ENCODE results near the gene MARVELD1. TPM values are rescaled to one million over a fixed set of nuclear protein-coding genes. Genes with fewer than 3 reads are reported as not detected.
"Not testable (repeated sequence)": the region's sequence is repeated elsewhere in the genome, so short reads cannot be mapped to it uniquely, and the experiment has no call there.

MARVELD1 gene
- total RNA-seq, 1 donor from 2014 or later = 6.5 TPM

DNA sequence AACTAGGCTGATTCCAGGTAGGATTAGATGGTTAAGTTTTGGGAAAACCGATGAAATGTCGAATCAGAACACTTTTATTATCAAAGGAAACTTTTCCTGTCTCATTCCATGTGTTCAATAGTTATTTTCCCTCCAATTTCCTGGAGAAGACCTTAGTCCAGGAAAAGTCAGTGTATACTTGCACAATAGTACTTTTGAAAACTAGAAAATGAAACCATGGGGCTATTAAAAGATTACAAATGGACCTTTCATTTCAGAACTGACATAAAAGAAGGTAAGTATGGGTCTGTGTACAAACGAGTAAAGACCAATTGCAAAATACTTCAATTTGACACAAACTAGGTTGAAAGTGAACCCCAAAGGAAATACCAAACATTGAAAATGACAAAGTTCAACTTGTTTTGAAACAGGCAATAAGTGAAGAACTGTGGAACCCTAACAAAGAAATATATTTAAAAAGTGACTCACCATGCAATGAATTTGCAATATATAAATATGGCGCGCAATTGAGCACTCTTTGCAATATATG, 28.6 kb upstream of the MARVELD1 start:
- H3K36me3 Mint-ChIP-seq (ENCODE audit: low read depth) = no peaks in the 10 kb centered on the region
- no peaks in the 10 kb centered on the region for H3K9me3 Mint-ChIP-seq
- no peak overlapping the region for H3K27ac Mint-ChIP-seq
- H3K4me1 Mint-ChIP-seq (ENCODE audit: low read depth) = peaks cover 17% of the 10 kb centered on the region
- no peak overlapping the region for H3K4me3 Mint-ChIP-seq (ENCODE audit: low read depth)
- intact Hi-C loops (cut with micrococcal nuclease) = loop anchor here (5.0 kb wide), 1 partner anchor 43 kb away; the partner anchor contains the start of gene PI4K2A
- DNase-seq (ENCODE audit: low spot score) = no peak
- no peaks in the 10 kb centered on the region for H3K27me3 Mint-ChIP-seq (ENCODE audit: low read depth)

DNA sequence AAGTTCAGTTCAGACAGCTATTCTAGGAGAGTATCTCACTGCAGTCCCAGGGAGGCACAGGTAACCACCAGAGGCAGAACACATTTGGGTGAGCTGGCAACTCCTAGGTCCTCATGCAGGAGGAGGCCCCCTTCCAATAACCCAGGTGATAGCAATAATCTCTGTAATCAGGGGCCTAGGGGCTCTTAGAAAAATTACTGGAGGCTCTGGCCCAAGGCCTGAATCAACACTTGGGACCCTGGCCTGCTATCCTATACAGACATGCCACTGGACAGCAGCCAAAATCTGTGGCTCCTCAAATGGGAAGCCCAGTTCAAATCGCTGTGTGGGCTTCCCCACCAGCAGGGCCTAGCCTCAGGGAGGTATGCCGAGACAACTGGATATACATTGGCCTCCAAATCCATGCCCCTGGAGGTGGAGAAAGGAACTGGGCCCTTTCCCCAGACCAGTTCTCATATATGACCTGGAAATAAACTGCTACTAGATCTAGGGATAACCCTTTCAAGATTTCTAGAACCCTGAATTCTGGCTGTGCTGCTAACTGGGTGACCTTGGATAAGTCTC, 28.1 kb upstream of the MARVELD1 start:
- no peaks in the 10 kb centered on the region for H3K27me3 Mint-ChIP-seq (ENCODE audit: low read depth)
- peaks cover 17% of the 10 kb centered on the region for H3K4me1 Mint-ChIP-seq (ENCODE audit: low read depth)
- no peak overlapping the region for H3K27ac Mint-ChIP-seq
- no peaks in the 10 kb centered on the region for H3K36me3 Mint-ChIP-seq (ENCODE audit: low read depth)
- DNase-seq (ENCODE audit: low spot score) = no peak
- H3K9me3 Mint-ChIP-seq = no peaks in the 10 kb centered on the region
- intact Hi-C loops (cut with micrococcal nuclease) = loop anchor here (5.0 kb wide), 1 partner anchor 43 kb away; the partner anchor contains the start of gene PI4K2A
- no peak overlapping the region for H3K4me3 Mint-ChIP-seq (ENCODE audit: low read depth)

DNA sequence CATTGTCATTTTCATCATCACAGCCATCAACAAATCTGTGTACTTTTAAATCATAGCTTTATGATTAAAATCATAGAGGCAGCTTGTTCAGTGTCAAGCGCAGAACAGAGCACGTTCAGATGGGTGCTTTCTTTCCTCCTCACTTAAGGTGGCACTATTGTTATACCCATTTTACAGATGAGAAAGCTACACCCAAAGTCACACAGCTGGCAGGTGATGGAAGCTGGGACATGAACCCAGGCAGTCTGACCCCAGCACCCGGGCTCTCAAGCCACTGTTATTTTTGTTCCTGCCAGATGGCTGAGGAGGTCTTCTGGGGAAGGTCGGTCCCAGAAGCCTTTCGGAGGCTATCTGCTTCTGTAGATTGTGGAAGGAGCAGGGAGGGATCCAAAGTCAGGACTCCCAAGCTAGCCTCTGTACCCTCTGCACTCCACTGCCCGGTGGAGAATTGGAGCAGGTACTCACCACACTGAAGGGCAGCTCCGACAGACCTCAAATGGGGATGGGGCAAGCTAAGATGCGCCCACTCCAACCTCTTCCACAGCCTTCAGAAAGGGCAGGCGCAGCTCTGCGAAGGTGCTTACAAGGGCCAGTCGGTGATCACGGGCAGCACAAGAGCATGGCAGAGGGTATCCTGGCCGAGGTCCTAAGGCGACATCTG, 27.1 kb upstream of the MARVELD1 start:
- peak overlapping the region; percentile 75 for H3K4me3 Mint-ChIP-seq (ENCODE audit: low read depth)
- intact Hi-C loops (cut with micrococcal nuclease) = loop anchor here (5.0 kb wide), 1 partner anchor 44 kb away; the partner anchor contains the start of gene PI4K2A
- no peaks in the 10 kb centered on the region for H3K9me3 Mint-ChIP-seq
- peaks cover 17% of the 10 kb centered on the region for H3K4me1 Mint-ChIP-seq (ENCODE audit: low read depth)
- no peak for DNase-seq (ENCODE audit: low spot score)
- H3K27ac Mint-ChIP-seq = no peak overlapping the region
- no peaks in the 10 kb centered on the region for H3K27me3 Mint-ChIP-seq (ENCODE audit: low read depth)
- no peaks in the 10 kb centered on the region for H3K36me3 Mint-ChIP-seq (ENCODE audit: low read depth)

DNA sequence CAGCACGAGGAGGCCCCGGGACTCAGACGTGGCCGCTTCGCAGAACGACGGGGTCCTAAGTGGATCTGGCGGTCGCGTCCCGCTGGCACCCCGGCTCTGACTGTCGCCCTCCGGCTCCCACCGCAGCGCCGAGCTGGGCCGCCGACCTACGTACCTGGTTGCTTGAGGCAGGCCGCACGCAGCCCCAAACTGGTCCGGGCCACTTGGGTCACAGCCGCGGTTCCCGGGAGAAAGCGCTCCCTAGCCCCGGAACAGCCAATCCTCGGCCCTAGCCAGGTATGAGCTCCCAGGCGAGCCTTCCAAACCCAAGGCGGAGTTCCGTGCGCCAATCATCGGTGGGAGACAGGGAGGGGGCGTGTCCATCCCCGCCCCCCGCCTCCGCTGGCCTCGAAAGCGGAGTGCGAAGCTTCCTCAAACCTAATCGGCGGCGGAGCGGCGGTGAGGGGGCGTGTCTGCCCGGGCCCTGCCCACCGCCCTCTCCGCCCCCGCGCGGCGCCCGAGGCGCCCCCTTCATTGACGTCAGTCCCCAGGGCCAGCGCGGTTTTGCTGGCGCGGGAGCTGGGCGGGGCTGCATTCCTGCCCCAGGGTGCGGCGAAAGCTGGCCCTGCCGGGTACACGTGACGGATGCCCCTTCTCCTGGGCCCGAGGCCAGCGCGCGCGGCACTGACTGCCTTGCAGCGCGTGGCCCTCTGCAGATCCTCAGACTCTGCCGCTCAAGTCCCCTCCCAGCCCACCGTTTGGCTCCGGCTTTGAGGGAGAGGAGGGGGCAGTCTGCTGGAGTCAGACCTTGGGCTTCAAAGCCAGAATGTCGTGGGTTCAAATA, 26.4 kb upstream of the MARVELD1 start, which contains the start of gene AVPI1:
TSS of gene AVPI1 (minus strand) at position 280 of the 823 bp plus-strand sequence. CDS start 7,336 bp downstream, outside the sequence.
- peaks cover 17% of the 10 kb centered on the region for H3K4me1 Mint-ChIP-seq (ENCODE audit: low read depth)
- intact Hi-C loops (cut with micrococcal nuclease) = loop anchor here (1.0 to 5.0 kb wide), 2 partner anchors 45 to 50 kb away; partner anchors contain the start of genes PI4K2A and ZFYVE27
- peak within 1 kb of the TSS; percentile 28 for H3K27ac Mint-ChIP-seq
- no peaks in the 10 kb centered on the region for H3K9me3 Mint-ChIP-seq
- no peaks in the 10 kb centered on the region for H3K27me3 Mint-ChIP-seq (ENCODE audit: low read depth)
- peak; percentile 93 for DNase-seq (ENCODE audit: low spot score)
- no peaks in the 10 kb centered on the region for H3K36me3 Mint-ChIP-seq (ENCODE audit: low read depth)
- peak within 1 kb of the TSS; percentile 75 for H3K4me3 Mint-ChIP-seq (ENCODE audit: low read depth)

DNA sequence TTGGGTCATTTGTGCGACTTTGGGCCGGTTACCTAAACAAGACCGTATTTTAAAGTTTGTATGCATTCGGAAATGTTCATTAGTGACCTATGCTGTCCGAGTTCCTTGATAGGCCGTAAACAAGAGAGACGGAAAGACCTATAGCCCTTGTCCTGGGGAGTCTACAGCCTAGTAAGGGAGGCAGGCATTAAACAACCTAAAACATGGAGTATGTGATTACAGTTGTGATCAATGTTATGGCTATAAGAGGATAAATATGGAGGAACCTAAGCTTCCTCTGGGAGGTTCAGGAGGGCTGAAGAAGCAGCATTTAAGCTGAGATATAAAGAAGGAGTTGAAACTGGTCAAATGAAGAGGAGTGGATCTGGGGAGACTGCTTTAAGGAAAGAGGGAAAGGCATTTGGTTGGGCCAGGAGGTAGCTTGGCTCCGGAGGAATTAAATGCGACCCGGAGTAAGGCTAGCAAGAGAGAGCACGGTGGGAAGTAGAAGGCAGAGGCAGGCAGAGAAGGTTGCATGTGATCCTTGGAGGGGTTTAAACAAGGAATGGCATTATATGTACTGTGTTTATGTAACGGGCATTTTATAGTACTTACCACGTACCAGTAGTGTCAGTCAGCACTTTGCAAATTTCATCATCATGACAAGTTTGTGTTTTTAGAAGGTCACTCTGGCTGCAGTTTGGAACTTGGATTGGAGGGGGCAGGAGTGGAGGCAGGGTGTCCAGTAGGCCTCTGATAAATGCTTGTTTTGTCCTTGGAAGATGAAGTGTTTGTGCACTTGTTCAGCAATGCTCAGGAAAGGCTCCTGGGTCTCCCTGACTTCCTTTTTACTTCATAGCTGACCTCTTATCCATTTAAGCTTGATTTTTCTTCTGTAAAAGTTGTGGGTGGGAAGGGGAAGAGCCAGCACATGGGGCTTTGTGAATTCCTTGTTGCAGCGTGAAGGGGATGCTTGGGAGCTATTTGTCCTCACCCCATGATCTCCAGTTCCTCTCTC, 25.4 kb upstream of the MARVELD1 start:
- intact Hi-C loops (cut with micrococcal nuclease) = loop anchor here (1.0 to 5.0 kb wide), 2 partner anchors 46 to 49 kb away; partner anchors contain the start of genes PI4K2A and ZFYVE27
- Mint-ChIP-seq H3K27ac (peak overlapping the region; percentile 28), H3K4me3 (ENCODE audit: low read depth) (peak overlapping the region; percentile 68)

DNA sequence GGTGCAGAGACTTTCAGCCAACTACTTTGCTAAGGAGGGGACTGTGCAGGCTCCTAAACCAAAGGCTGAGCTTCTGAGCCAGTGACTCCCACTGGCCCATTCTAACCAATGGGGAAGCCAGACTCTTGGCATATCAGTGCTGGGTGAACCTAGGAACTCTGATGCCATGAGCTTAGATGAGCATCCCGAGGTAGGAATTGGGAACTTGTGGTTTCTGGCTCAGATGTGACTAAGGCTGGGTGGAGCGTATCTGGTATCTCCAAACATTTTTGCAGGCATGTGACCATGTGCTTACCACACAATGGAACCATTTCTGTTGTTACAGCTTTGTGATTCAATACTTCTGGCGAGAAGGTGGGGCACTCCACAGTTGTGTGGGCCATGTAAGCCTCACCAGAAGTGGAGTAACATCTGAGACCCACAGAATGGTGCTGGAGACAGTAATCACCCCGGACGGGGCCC, 23.9 kb upstream of the MARVELD1 start:
- DNase-seq (ENCODE audit: low spot score) = no peak
- no peaks in the 10 kb centered on the region for H3K36me3 Mint-ChIP-seq (ENCODE audit: low read depth)
- H3K4me3 Mint-ChIP-seq (ENCODE audit: low read depth) = no peak overlapping the region
- peaks cover 17% of the 10 kb centered on the region for H3K4me1 Mint-ChIP-seq (ENCODE audit: low read depth)
- H3K27me3 Mint-ChIP-seq (ENCODE audit: low read depth) = peaks cover 3% of the 10 kb centered on the region
- intact Hi-C loops (cut with micrococcal nuclease) = loop anchor here (5.0 kb wide), 1 partner anchor 47 kb away; the partner anchor contains the start of gene PI4K2A
- no peak overlapping the region for H3K27ac Mint-ChIP-seq
- no peaks in the 10 kb centered on the region for H3K9me3 Mint-ChIP-seq

More for the DNA sequence above, 25.4 kb upstream of the MARVELD1 start:
- Mint-ChIP-seq H3K27me3 (ENCODE audit: low read depth) (peaks cover 3% of the 10 kb centered on the region), H3K9me3 (no peaks in the 10 kb centered on the region), H3K4me1 (ENCODE audit: low read depth) (peaks cover 17% of the 10 kb centered on the region), H3K36me3 (ENCODE audit: low read depth) (no peaks in the 10 kb centered on the region)
- DNase-seq (ENCODE audit: low spot score) = no peak

DNA sequence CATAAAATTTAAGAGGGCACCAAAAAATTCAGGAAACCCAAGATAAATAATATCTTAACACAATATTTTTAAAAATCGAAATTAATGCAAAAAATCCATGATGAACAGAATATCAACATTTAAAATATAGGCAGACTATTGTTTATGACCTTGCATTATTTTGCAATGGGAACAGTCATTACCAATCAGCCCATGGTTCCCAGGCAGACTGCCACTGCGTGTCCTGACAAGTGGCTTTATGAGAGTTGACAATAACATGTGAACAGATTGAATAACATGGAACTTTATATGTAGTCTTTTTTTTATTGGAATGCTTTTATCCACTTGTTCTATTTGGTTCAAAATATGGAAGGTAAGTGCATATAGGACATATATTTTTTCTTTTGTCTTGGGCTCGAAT, 23.4 kb upstream of the MARVELD1 start:
- H3K27me3 Mint-ChIP-seq (ENCODE audit: low read depth) = peaks cover 3% of the 10 kb centered on the region
- H3K9me3 Mint-ChIP-seq = no peaks in the 10 kb centered on the region
- no peak overlapping the region for H3K4me3 Mint-ChIP-seq (ENCODE audit: low read depth)
- DNase-seq (ENCODE audit: low spot score) = no peak
- intact Hi-C loops (cut with micrococcal nuclease) = no loop called here
- H3K27ac Mint-ChIP-seq = no peak overlapping the region
- no peaks in the 10 kb centered on the region for H3K36me3 Mint-ChIP-seq (ENCODE audit: low read depth)
- peaks cover 15% of the 10 kb centered on the region for H3K4me1 Mint-ChIP-seq (ENCODE audit: low read depth)

DNA sequence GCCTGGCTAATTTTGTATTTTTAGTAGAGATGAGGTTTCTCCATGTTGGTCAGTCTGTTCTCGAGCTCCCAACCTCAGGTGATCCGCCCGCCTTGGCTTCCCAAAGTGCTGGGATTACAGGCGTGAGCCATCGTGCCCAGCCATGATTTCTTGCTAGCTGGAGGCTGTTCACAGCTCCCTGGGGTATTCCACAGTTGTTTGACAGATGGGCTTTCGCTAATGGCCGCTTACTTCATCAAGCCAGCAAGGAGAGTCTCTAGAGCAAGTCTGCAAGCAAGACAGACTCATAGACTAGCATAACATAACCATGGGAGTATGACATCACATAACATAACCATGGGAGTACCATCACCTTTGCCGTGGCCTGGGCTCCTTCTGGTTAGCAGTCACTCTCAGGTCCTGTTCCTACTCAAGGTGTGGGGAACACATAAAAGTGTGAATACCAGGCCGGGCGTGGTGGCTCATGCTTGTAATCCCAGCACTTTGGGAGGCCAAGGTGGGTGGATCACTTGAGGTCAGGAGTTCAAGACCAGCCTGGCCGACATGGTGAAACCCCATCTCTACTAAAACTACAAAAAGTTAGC, 15.4 kb upstream of the MARVELD1 start:
- H3K4me1 Mint-ChIP-seq (ENCODE audit: low read depth); H3K36me3 Mint-ChIP-seq (ENCODE audit: low read depth); H3K4me3 Mint-ChIP-seq (ENCODE audit: low read depth); H3K9me3 Mint-ChIP-seq; H3K27me3 Mint-ChIP-seq (ENCODE audit: low read depth); DNase-seq (ENCODE audit: low spot score); intact Hi-C loops (cut with micrococcal nuclease); H3K27ac Mint-ChIP-seq: not testable (repeated sequence)

DNA sequence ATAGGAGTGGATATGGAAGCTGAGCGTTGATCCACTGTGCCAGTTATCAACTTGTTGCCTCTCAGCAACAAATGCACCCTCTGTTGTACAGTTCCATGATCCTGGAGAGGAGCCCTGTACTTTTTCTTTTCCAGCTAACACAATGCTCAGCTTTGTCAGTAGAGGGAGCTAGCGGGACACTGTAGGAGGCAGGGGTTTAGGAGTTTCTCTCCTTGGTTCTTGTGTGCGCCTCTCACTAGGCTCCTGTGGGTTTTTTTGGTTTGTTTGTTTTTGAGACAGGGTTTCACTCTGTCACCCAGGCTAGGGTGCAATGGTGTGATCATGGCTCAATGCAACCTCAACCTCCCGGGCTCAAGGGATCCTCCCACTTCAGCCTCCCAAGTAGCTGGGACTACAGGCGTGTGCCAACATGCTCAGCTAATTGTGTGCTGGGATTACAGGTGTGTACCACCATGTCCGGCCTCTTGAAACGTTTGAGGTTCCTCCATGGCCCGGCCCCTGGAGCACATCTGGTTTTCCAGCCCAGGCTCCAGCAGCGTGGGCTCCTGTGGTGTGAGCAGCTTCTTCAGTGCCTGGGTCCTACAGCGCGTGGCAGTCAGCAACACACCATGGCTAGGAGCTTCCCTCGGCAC, 12.0 kb upstream of the MARVELD1 start:
- Mint-ChIP-seq H3K27ac (no peak overlapping the region), H3K36me3 (ENCODE audit: low read depth) (no peaks in the 10 kb centered on the region), H3K27me3 (ENCODE audit: low read depth) (peaks cover 8% of the 10 kb centered on the region), H3K9me3 (no peaks in the 10 kb centered on the region), H3K4me3 (ENCODE audit: low read depth) (no peak overlapping the region), H3K4me1 (ENCODE audit: low read depth) (no peaks in the 10 kb centered on the region)
- intact Hi-C loops (cut with micrococcal nuclease) = loop anchor here (2.0 kb wide), 1 partner anchor 29 kb away; no protein-coding TSS in a partner anchor
- peak; percentile 34 for DNase-seq (ENCODE audit: low spot score)

DNA sequence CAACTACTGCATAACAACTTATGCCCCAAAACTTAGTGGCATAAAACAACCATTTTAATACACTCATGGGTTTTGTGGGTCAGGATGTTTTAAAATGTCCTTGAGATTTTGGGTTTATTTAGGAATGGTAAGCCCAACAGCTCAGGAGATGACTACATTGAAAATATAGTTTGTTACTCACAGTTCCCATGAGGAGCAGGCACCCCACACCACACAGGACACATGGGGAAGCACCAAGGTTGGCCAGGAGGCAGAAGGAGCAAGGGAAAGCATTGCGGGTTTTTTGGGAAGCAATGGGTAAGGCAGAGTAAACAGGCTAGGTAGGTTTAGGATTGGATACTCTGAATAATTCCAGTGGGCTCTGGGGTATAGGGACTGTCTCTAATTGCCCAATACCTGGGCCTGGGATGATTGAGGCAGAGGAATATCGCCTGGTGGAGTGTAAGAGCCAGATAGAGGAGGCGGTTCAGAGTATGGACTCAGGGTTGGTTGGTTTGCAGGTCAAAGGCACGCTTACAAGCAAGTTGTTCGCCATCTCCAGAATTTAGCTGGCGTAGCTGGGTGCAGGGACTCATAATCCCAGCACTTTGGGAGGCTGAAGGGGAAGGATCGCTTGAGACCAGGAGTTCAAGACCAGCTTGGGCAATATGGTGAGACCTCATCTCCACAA, 10.0 kb upstream of the MARVELD1 start:
- Mint-ChIP-seq H3K27ac (no peak overlapping the region), H3K4me3 (ENCODE audit: low read depth) (no peak overlapping the region)

More for the DNA sequence above, 10.0 kb upstream of the MARVELD1 start:
- H3K36me3 Mint-ChIP-seq (ENCODE audit: low read depth) = no peaks in the 10 kb centered on the region
- no peaks in the 10 kb centered on the region for H3K9me3 Mint-ChIP-seq
- peaks cover 10% of the 10 kb centered on the region for H3K27me3 Mint-ChIP-seq (ENCODE audit: low read depth)
- no peaks in the 10 kb centered on the region for H3K4me1 Mint-ChIP-seq (ENCODE audit: low read depth)
- intact Hi-C loops (cut with micrococcal nuclease) = no loop called here
- no peak for DNase-seq (ENCODE audit: low spot score)

Measured in activated T-helper 2 cell treated with anti-CD3 and anti-CD28 coated beads, Interferon-gamma antibody, Interleukin-2, Interleukin-4, amounts not matched to agents 10 μg/mL and 5 μg/mL and 100 μg/mL, durations not matched to agents 14 hours and 24 hours and 36 hours (primary cell).